Measurements from ENCODE around the gene CCDC81. TPM values are rescaled to one million over a fixed set of nuclear protein-coding genes. Genes with fewer than 3 reads are reported as not detected.
"Not testable (repeated sequence)": the region's sequence is repeated elsewhere in the genome, so short reads cannot be mapped to it uniquely, and the experiment has no call there.

Gene CCDC81
- 0.53 TPM for polyA plus RNA-seq (2012; ENCODE audit: insufficient read depth, insufficient read length)

DNA sequence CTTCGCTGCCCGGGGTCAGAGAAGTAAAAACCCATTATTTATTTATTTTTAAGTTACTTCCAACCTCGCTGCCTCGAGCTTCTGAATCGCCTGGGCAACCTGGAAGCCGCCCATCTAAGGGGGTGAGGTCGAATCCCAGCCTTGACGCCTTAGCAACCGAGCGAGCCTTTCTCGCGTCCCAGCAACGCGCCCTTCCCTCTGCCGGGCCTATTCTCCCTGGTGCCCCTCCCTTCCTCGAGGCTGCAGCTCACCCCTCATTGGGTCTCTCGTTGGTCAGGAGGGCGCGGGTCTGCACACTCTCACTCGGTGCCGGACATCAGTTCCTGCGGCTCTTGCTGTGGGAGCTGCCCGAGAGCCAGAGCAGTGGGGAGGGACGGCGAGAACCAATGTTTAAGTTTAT lies at the start of gene CCDC81:
TSS of gene CCDC81 (plus strand) at position 302 of the 400 bp plus-strand sequence. CDS start 277 bp downstream, outside the sequence.
- DNase-seq (ENCODE audit: low read depth, low spot score), result no peak
- no peak within 1 kb of the TSS for H3K4me3 ChIP-seq (ENCODE audit: low read length)

DNA sequence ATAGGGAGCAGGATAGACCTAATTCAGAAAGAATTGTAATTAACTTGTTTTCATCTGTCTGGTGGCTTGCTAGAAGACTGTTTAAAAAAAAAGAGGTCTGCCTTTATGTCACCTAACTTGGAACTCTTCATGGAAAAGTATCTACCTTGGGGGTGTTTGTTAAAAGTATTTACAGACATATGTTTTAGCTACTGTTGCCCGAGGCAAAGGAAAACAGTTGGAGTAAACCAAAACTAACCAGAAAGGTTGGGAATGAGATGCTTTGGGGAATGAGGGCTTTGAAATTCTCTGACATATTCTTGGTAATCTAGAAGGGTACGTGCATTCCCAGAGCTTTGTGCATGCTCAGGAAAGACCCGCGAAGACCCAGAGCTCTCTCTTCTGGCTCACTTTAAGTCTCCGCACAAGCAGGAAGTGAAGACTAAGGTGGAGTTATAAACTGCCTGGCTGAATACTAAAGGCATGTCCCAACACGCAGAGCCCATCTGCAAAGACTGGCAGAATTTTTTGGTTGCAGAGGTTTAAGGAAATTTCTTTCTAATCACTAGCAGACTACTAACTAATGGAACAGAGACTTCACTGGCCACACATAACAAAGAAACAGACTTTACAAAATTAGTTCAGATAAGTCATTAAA lies 39.4 kb upstream of the CCDC81 start:
- no peak overlapping the region for H3K4me3 ChIP-seq (ENCODE audit: low read length)
- DNase-seq (ENCODE audit: low read depth, low spot score), result no peak

DNA sequence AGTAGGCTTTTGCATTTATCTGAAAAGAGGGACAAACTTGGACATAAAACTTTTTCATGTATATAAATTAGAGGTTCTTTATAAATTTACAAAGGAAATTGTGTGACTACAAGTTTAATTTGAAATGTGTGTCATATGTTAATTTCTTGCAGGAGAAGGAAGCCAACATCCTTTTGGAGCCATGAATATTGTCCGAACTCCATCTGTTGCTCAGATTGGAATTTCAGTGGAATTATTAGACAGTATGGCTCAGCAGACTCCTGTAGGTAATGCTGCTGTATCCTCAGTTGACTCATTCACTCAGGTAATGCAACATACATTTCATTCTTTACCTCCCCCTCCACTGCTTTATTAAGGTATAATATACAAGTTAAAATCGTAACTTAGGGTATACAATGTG lies 37.5 kb upstream of the CCDC81 start:
- DNase-seq (ENCODE audit: low read depth, low spot score), result no peak
- no peak overlapping the region for H3K4me3 ChIP-seq (ENCODE audit: low read length)

DNA sequence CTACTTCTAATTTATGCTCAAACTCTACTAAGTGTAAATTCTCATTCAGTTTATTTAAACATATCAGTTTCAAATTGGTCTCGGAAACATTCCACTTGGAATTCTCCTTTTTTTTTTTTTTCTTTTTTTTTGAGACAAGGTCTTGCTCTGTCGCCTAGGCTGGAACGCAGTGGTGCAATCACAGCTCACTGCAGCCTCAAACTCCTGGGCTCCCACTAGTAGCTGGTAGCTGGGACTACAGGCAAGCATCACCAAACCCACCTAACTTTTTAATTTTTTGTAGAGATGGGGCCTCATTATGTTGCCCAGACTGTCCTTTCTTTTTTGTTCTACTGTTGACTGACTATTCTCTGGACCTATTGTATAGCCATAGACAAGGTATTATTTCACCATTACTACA lies 33.3 kb upstream of the CCDC81 start:
- H3K4me3 ChIP-seq (ENCODE audit: low read length), result no peak overlapping the region
- no peak for DNase-seq (ENCODE audit: low read depth, low spot score)

DNA sequence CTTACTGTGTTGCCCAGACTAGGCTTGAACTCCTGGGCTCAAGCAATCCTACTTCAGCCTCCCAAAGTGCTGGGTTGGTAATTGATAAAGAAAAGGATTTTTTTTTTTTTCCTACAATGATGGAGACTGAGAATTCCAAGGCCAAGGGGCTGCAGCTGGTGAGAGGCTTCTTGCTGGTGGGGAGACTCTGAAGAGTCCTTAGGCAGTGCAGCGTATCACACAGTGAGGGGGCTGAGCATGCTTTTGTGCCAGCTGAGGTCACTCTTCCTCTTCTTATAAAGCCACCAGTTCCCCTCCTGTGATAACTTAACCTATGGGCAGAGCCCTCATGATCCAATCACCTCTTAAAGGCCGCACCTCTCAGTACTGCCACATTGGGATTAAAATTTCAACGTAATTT lies 28.2 kb upstream of the CCDC81 start:
- DNase-seq (ENCODE audit: low read depth, low spot score), result no peak

DNA sequence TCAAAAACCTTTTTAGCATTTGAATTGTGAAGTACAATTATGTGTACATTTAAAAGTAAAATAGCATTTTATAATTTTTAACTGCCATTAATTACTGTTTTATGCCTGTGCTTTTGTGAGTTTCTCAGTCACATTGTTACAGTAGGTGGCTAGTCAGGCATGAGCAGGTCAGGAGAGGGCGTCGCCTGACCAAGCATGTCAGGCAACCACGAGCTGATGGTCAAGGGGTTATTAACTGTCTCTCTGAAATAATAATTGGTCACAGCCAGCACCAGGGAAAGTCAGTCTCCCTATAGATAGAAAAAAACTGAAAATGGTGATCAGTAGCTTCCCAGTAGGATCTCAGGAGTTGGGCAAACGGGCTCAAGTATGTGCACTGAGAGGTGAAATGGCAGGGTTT lies 19.4 kb upstream of the CCDC81 start:
- H3K4me3 ChIP-seq (ENCODE audit: low read length), result no peak overlapping the region
- no peak for DNase-seq (ENCODE audit: low read depth, low spot score)

More for the DNA sequence above, 28.2 kb upstream of the CCDC81 start:
- H3K4me3 ChIP-seq (ENCODE audit: low read length), result no peak overlapping the region

DNA sequence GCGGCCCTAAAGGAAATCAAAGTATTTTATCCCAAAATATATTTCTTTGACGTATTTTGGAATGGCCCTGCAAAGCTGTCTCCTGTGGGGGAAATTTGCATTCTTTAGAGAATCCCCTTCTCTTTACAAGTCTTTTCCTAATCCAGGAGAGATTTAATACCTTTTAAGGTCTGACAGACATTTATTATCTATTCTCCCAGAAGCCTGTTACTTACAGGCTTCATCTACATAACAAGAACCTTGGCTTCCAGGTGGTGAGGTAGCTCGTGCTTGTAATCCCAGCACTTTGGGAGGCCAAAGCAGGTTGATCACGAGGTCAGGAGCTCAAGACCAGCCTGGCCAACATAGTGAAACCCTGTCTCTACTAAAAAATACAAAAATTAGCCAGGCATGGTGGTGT lies 17.3 kb upstream of the CCDC81 start:
- H3K4me3 ChIP-seq (ENCODE audit: low read length); DNase-seq (ENCODE audit: low read depth, low spot score): not testable (repeated sequence)

DNA sequence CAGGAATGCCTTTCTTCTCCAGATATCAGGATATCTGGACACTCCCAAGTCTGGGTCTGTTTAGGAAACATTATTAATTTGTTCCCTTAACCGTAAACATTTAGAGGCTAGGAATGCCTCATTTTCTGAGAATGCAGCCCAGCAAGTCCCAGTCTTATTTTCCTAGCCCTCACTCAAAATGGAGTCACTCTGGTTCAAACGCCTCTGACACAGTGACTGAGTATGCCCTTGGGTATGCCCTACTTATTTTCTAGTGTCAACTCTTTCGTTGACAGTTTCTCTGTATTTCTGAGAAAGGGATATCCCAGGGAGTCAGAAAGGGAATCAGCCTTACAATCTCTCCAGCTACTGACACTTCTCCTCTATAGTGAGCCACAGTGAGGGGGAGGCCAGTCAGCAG lies 16.0 kb upstream of the CCDC81 start:
- H3K4me3 ChIP-seq (ENCODE audit: low read length), result no peak overlapping the region
- DNase-seq (ENCODE audit: low read depth, low spot score), result no peak

DNA sequence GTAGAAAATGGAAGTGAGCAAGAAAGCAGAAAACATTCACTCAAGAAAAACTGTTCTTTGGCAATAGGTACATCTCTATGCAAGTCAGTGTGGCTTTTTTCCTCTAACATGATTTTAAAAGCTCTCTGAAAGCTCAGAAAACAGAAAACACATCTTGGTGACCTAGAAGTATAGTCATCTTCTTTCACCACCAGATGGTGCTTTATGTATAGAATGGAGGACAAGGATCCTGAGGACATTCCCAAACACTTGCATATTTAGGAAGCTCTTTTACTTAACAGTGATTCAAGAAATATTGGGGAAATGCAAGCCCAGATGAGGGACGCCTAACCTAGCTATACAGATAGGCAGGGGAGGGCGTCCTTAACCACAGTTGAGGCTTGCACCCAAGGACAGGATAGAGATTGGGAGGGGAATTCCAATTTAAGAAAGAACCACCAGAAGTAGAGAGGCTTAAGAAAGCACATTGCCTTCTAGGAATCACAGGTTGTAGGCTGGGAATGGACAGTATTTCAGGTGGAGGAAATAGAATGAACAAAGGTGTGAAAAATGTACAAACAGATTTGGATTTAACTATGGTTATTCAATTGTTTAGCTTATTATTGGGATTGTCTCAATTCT lies 13.8 kb upstream of the CCDC81 start:
- no peak for DNase-seq (ENCODE audit: low read depth, low spot score)

DNA sequence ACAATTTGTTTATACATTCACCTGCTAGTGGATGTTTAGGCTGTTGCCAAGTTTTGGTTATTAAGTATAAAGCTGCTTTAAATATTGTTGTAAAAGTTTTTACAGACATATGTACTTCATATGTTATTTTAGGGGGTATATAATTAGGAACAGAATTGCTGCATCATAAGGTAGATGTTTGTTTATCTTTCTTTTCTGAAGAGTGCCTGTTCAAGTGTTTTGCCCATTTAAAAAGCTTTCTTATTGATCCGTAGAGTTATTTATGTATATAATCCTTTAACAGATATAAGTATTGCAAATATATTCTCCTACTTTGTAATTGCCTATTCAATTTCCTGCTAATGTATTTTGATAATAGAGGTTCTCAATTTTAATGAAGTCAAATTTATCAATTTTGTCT lies 11.3 kb upstream of the CCDC81 start:
- H3K4me3 ChIP-seq (ENCODE audit: low read length), result no peak overlapping the region
- DNase-seq (ENCODE audit: low read depth, low spot score), result no peak

More for the DNA sequence above, 13.8 kb upstream of the CCDC81 start:
- H3K4me3 ChIP-seq (ENCODE audit: low read length), result no peak overlapping the region

DNA sequence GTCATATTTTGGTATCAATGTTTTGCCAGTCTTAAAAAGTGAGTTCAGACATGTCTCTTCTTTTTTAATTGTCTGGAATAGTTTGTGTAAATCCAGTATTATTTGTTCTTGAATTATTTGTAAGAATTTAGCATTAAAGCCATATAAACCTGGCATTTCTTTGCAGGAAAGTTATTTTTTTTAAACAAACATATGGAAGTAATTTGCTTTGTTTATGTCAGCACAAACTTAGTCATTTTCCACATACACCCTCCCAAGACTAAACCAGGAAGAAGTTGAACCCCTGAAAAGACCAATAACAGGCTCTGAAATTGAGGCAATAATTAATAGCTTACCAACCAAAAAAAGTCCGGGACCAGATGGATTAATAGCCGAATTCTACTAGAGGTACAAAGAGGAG lies 9.1 kb upstream of the CCDC81 start:
- no peak for DNase-seq (ENCODE audit: low read depth, low spot score)
- H3K4me3 ChIP-seq (ENCODE audit: low read length), result no peak overlapping the region

DNA sequence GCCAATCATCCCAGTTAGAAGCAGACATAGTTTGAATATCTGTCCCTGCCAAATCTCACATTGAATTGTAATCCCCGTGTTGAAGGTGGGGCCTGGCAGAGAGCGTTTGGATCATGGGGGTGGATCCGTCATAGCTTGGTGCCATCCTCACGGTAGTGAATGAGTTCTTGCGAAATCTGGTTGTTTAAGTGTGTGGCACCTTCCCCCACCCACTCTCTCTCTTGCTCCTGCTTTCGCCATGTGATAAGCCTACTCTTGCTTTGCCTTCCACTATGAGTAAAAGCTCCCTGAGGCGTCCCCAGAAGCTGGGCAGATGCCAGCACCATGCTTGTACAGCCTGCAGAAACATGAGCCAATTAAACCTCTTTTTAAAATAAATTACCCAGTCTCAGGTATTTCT lies 5.0 kb upstream of the CCDC81 start:
- DNase-seq (ENCODE audit: low read depth, low spot score), result no peak
- no peak overlapping the region for H3K4me3 ChIP-seq (ENCODE audit: low read length)

DNA sequence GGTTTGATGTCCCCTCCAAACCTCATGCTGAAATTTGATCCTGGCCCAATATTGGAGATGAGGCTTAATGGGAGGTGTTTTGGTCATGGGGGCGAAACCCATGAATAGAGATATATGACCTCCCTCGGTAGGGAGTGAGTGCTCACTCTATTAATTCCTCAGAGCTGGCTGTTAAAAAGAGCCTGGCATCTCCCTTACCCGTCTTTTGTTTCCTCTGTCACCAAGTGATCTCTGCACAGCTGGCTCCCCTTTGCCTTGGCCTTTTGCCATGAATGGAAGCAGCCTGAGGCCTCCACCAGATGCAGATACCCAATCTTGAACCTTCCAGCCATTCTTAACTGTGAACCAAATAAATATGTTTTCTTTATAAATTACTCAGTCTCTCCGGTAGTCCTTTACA lies 4.5 kb upstream of the CCDC81 start:
- DNase-seq (ENCODE audit: low read depth, low spot score), result no peak
- no peak overlapping the region for H3K4me3 ChIP-seq (ENCODE audit: low read length)

DNA sequence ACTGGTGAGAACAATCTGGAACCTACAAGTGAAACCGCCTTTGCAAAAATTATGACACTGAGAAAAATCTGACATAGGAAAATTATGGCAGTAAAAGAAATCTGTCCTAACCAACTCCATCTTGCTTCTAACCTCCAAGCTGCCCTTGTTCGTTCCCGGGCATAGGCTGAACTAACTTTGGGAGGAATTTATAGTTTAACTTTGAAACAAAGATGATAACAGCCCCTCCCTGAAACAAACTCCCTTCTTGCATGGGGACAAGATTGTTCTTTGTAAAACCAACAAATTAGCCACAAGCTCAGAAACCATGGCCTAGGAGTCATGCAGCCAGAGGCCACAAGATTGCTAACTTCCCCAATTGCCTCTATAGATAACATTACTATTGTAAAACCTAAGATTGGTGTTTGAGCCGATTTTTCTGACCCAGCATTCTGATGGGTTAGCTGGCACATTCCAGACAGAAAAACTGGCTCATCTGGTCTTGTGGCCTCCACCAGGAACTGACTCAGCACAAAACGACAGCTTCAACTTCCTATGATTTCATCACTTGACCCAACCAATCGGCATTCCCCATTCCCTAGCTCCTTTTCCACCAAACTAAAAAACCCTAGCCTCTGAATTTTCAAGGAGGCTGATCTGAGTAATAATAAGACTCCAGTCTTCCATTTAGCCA lies 3.6 kb upstream of the CCDC81 start:
- no peak overlapping the region for H3K4me3 ChIP-seq (ENCODE audit: low read length)
- DNase-seq (ENCODE audit: low read depth, low spot score), result no peak

DNA sequence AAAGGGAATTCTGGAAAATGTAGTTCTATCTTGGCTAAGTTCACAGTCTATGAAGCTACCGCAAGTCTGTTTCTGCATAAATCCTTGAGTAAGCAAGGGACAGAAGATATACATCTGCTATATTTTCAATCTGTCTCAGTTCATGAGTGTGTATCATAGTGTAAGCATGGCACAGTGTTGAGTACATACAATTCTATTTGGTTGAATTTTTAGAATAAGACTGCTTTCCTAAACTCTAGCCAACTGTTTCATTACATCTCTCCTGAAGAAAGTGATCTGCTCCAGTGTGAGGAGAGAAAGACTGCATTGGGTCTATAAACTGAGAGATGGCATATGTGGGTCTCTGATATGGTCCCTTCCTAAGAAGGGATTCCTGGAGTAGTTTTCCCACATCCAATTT lies 2.6 kb upstream of the CCDC81 start:
- no peak for DNase-seq (ENCODE audit: low read depth, low spot score)
- H3K4me3 ChIP-seq (ENCODE audit: low read length), result no peak overlapping the region

DNA sequence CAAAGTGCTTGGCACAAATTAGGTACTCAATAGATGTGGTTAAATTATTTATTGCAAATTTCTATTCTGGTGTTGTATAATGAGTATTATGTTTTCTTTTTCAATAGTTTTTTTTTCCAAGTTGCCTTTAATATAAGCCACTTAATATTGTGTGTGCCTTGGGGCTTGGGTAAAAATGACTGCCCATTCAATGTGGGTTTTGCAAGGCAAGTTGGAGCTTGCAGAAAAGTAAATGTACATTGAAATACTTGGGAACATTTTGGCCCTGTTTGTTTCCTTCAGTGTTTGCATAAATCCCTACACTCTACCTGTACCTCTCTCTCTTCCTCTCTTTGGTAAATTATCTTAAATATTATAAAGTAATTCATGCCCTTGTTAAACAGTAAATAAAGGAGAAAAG lies 2.1 kb upstream of the CCDC81 start:
- no peak for DNase-seq (ENCODE audit: low read depth, low spot score)

DNA sequence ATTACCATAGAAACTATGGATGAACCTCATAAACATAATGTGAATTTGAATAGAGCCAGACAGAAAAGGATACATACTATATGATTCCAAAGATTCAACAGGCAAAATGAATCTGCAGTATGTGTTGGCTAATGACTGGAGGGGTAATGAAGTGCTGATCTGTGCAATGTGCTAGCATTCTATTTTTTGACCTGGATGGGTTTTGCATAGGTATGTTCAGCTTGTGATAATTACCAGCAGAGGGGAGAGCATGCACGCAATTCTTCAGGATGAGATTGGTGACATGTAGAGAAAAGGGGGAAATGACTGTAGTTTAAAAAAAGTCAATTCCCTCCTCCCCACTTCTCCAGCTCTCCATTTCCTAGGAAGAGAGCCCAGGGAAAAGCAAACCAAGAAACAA lies 618 bp upstream of the CCDC81 start:
- no peak overlapping the region for H3K4me3 ChIP-seq (ENCODE audit: low read length)

More for the DNA sequence above, 2.1 kb upstream of the CCDC81 start:
- H3K4me3 ChIP-seq (ENCODE audit: low read length), result no peak overlapping the region

DNA sequence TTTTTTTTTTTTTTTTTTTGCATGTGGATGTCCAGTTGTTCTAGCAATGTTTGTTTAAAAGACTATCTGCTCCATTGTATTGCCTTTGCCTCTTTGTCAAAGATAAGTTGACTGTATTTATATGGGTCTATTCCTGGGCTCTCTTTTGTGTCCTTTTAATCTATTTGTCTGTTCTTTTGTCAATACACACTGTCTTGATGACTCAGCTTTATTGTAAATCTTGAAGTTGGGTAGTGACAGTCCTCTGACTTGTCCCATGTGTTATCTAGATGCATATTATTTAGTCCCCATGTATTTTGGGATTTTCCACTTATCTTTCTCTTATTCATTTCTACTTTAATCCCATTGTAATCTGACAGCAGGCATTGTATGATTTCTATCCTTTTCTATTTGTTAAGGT lies 3.3 kb downstream of the CCDC81 start:
- H3K4me3 ChIP-seq (ENCODE audit: low read length), result no peak overlapping the region
- DNase-seq (ENCODE audit: low read depth, low spot score), result no peak

More for the DNA sequence above, 618 bp upstream of the CCDC81 start:
- DNase-seq (ENCODE audit: low read depth, low spot score), result no peak

DNA sequence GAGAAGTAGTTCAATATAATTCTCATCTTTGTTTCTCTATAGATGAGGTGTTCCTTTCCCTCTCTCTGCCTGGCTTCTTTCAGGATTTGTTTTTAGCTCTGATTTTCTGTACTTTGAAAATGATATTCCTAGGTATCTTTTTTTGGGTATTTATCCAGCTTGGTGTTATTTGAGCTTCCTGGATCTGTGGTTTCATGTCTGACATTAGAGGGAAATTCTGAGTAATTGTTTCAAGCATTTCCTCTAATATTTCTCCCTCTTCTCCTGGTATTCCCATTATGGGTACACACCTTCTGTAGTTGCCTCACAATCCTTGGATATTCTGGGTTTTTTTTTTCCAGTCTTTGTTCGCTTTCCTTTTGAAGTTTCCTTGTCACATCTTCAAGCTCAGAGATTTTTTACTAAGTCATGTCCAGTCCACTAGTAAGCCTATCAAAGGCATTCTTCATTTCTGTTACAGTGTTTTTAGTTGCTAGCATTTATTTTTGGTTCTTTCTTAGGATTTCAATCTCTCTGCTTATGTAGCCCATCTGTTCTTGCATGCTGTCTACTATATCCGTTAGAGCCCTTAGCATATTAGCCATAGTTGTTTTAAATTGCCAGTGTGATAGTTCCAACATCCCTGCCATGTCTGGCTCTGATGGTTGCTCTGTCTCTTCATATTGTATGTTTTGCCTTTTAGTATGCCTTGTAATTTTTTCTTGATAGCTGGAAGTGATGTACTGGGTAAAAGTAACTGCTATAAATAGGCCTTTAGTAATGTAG lies 5.8 kb downstream of the CCDC81 start:
- H3K4me3 ChIP-seq (ENCODE audit: low read length), result no peak overlapping the region
- DNase-seq (ENCODE audit: low read depth, low spot score), result no peak

All from Jurkat, Clone E6-1 (cell line).